Body of pancreas (tissue), 4 donors: Measurements from ENCODE around the gene GCNT1. TPM values are rescaled to one million over a fixed set of nuclear protein-coding genes. Genes with fewer than 3 reads are reported as not detected.

Experiments used
- ATAC-seq: fragments of 150-250 bp; one replicate; pipeline ENCODE4 v1.9.1; 2016
- DNase-seq, 4 donors: peaks; one replicate each; pipeline ENCODE4 v3.0.0-alpha.2; 2019
- H3K27ac ChIP-seq, 4 donors: fragments of 200-600 bp; sonication (generic); 1 replicate in 3 of 4; 2 replicates in 1 of 4; pipeline versions ENCODE4 v1.5.1 to v1.6.1; 2016 to 2019; ENCODE audit warnings: mild to moderate bottlenecking in 1 of 4, mixed read lengths in 1 of 4, moderate library complexity in 1 of 4
- H3K27me3 ChIP-seq, 2 donors: fragments of 200-600 bp; sonication (generic); one replicate each; pipeline ENCODE4 v1.6.0; 2016; ENCODE audit warnings: mild to moderate bottlenecking in 1 of 2
- H3K36me3 ChIP-seq, 2 donors: fragments of 200-600 bp; sonication (generic); replicated peaks in 1 of 2; 2 replicates each; pipeline ENCODE4 v1.5.1; 2016; ENCODE audit warnings: low read depth in 2 of 2; ENCODE audit not compliant: insufficient read depth in 1 of 2
- H3K4me1 ChIP-seq: fragments of 200-600 bp; sonication (generic); one replicate; pipeline ENCODE4 v1.6.0; 2016
- H3K4me3 ChIP-seq, 2 donors: fragments of 200-600 bp; sonication (generic); 1 replicate in 1 of 2; 2 replicates in 1 of 2; pipeline ENCODE4 v1.5.1; 2016 to 2019
- H3K9me3 ChIP-seq, 3 donors: fragments of 200-600 bp; sonication (generic); 1 replicate in 2 of 3; 2 replicates in 1 of 3; pipeline ENCODE4 v1.5.1; 2016
- CTCF ChIP-seq, 7 experiments: fragments of 450-650 bp in 4 of 7; fragments of 200-600 bp in 3 of 7; sonication (generic) in 3 of 7; IDR thresholded peaks; one replicate each; pipeline ENCODE4 v1.5.1; 2016 to 2019; ENCODE audit warnings: antibody characterized with exemption in 7 of 7
- POLR2A ChIP-seq, 3 donors: fragments of 450-650 bp; IDR thresholded peaks; one replicate each; pipeline ENCODE4 v1.6.1; 2016; ENCODE audit warnings: antibody characterized with exemption in 3 of 3, mild to moderate bottlenecking in 2 of 3
- WGBS, 2 donors: methylation state at CpG; one replicate each; pipeline ENCODE4 v1.1.5; 2017; 5-methylcytosine and 5-hydroxymethylcytosine counted together
- intact Hi-C: fragments of 100-400 bp; cut with DNase I; formaldehyde crosslinking; loops from one replicate; pipeline ENCODE4 v1.15.1; 2023
- total RNA-seq, 2 donors: library from RNA; depleted of rRNA; stranded (reverse); fragments of >200 nt; gene quantifications; one replicate each; pipeline ENCODE4 v1.1.0, GENCODE V29; 2016

The GCNT1 gene
- total RNA-seq, 2 donors from 2014 or later, result 7.3 to 34.2 TPM

GRCh38 chr9:76415154-76415553 lies 43.8 kb upstream of the GCNT1 start:
- H3K27me3 ChIP-seq, result no peaks in the 10 kb centered on the region
- H3K27ac ChIP-seq, result peak overlapping the region; percentile 18 to 65 (median 63)
- H3K4me1 ChIP-seq, result peaks cover 27% of the 10 kb centered on the region
- DNase-seq (peak in 2 of 4 donors; percentile 24 to 48), ATAC-seq (peak; percentile 45)
- TF ChIP-seq POLR2A (IDR thresholded peaks at IDR 0.05) (no peak), CTCF (IDR thresholded peaks at IDR 0.05) (no peak)
- H3K4me3 ChIP-seq, result no peak overlapping the region
- H3K36me3 ChIP-seq, result no peaks in the 10 kb centered on the region
- H3K9me3 ChIP-seq, result no peaks in the 10 kb centered on the region
- 44 to 86% methylated on average over 2 of the region's 2 CpGs for WGBS, 2 donors
- intact Hi-C loops, result no loop called here

- H3K9me3 ChIP-seq, result no peaks in the 10 kb centered on the region
- no peaks in the 10 kb centered on the region for H3K36me3 ChIP-seq
- peaks cover 27% of the 10 kb centered on the region for H3K4me1 ChIP-seq
- H3K27me3 ChIP-seq, result no peaks in the 10 kb centered on the region
- ATAC-seq, result peak; percentile 89
- no peak for TF ChIP-seq POLR2A (IDR thresholded peaks at IDR 0.05)
- TF ChIP-seq CTCF (IDR thresholded peaks at IDR 0.05), result no peak
- no peak overlapping the region for H3K4me3 ChIP-seq
- intact Hi-C loops, result no loop called here
- DNase-seq, result peak; percentile 36 to 69 (median 58)
- peak overlapping the region; percentile 18 to 65 (median 63) for H3K27ac ChIP-seq
These were observed 43.3 kb upstream of the GCNT1 start for GRCh38 chr9:76415731-76416130.

GRCh38 chr9:76417394-76417793 lies 41.6 kb upstream of the GCNT1 start:
- Histone ChIP-seq H3K9me3 (no peaks in the 10 kb centered on the region), H3K36me3 (no peaks in the 10 kb centered on the region), H3K4me3 (no peak overlapping the region), H3K4me1 (peaks cover 27% of the 10 kb centered on the region), H3K27me3 (no peaks in the 10 kb centered on the region), H3K27ac (no peak overlapping the region)
- ATAC-seq (no peak), DNase-seq (no peak)
- TF ChIP-seq CTCF (IDR thresholded peaks at IDR 0.05) (no peak), POLR2A (IDR thresholded peaks at IDR 0.05) (no peak)
- 0% methylated on average over 1 of the region's 1 CpG for WGBS, 2 donors
- intact Hi-C loops, result no loop called here

GRCh38 chr9:76419782-76420380 lies 39.1 kb upstream of the GCNT1 start:
- peak; percentile 75 for ATAC-seq
- 53 to 60% methylated on average over 2 of the region's 2 CpGs for WGBS, 2 donors
- peak; percentile 31 to 46 (median 38) for DNase-seq

More at GRCh38 chr9:76419782-76420380, 39.1 kb upstream of the GCNT1 start:
- Histone ChIP-seq H3K9me3 (no peaks in the 10 kb centered on the region), H3K4me1 (peaks cover 24% of the 10 kb centered on the region), H3K27ac (no peak overlapping the region), H3K36me3 (no peaks in the 10 kb centered on the region), H3K27me3 (no peaks in the 10 kb centered on the region), H3K4me3 (no peak overlapping the region)
- intact Hi-C loops, result no loop called here
- TF ChIP-seq CTCF (IDR thresholded peaks at IDR 0.05) (peak; percentile 21 to 57 (median 51)), POLR2A (IDR thresholded peaks at IDR 0.05) (no peak)
